IMR-90 (cell line): ENCODE measurements around the gene METTL17. TPM values are rescaled to one million over a fixed set of nuclear protein-coding genes. Genes with fewer than 3 reads are reported as not detected.

Experiments
- ATAC-seq: fragments of 200-7000 bp; cut with Tn5 transposase; 2 replicates; pipeline ENCODE4 v1.9.1; 2020; ENCODE audit warnings: low read depth, mild to moderate bottlenecking, moderate library complexity
- BruUV-seq: library from RNA; stranded (reverse); fragments of 400-500 nt; replicated peaks from 2 replicates; lab custom pipeline; 2021; lab: Mats Ljungman, UMichigan
- CTCF ChIA-PET: fragments of 300-600 bp; formaldehyde crosslinking; extraction: SDS; loops from one replicate; lab custom pipeline; 2021; ENCODE audit warnings: antibody characterized with exemption; lab: Yijun Ruan, JAX
- POLR2A ChIA-PET: fragments of 300-600 bp; sonication (Branson Sonifier 250); formaldehyde crosslinking; loops from one replicate; lab custom pipeline; 2022; ENCODE audit warnings: antibody characterized with exemption; ENCODE audit not compliant: unreplicated experiment; lab: Charles Lee
- DNase-seq: peaks from one replicate; pipeline ENCODE4 v3.0.0; 2013
- H2AFZ ChIP-seq: replicated peaks from 2 replicates; pipeline ENCODE3; 2013; ENCODE audit warnings: low read length, mild to moderate bottlenecking; ENCODE audit not compliant: poor library complexity
- H2AK5ac ChIP-seq: 2 replicates; pipeline ENCODE4 v1.6.1; 2013; ENCODE audit warnings: low read depth, low read length, inconsistent platforms
- H2AK9ac ChIP-seq: replicated peaks from 2 replicates; pipeline ENCODE3; 2013; ENCODE audit warnings: mild to moderate bottlenecking, low read depth, low read length, moderate library complexity; ENCODE audit not compliant: poor library complexity
- H2BK120ac ChIP-seq: 2 replicates; pipeline ENCODE4 v1.6.1; 2013; ENCODE audit warnings: low read depth, low read length, inconsistent platforms
- H2BK15ac ChIP-seq: 3 replicates; pipeline ENCODE4 v1.6.1; 2013; ENCODE audit warnings: low read depth, low read length, inconsistent platforms
- H2BK20ac ChIP-seq: 2 replicates; pipeline ENCODE4 v1.6.1; 2013; ENCODE audit warnings: low read depth, mild to moderate bottlenecking, inconsistent platforms, low read length, moderate library complexity
- H2BK5ac ChIP-seq: 2 replicates; pipeline ENCODE4 v1.6.1; 2013; ENCODE audit warnings: mild to moderate bottlenecking, low read depth, low read length, inconsistent platforms; ENCODE audit not compliant: poor library complexity, severe bottlenecking
- H3K14ac ChIP-seq: replicated peaks from 2 replicates; pipeline ENCODE4 v1.6.1; 2013; ENCODE audit warnings: low read depth, low read length, inconsistent platforms
- H3K18ac ChIP-seq: 2 replicates; pipeline ENCODE4 v1.6.1; 2013; ENCODE audit warnings: low read depth, low read length, control low read depth
- H3K23ac ChIP-seq: 2 replicates; pipeline ENCODE4 v1.6.1; 2013; ENCODE audit warnings: low read depth, low read length, inconsistent platforms
- H3K27ac ChIP-seq: 2 replicates; pipeline ENCODE4 v1.5.1; 2013; ENCODE audit warnings: mild to moderate bottlenecking, control low read depth, low read length; ENCODE audit not compliant: insufficient read depth
- H3K27me3 ChIP-seq: 2 replicates; pipeline ENCODE4 v1.6.1; 2013; ENCODE audit warnings: low read length; ENCODE audit not compliant: control insufficient read depth, insufficient read depth
- H3K36me3 ChIP-seq: 2 replicates; pipeline ENCODE4 v1.6.1; 2013; ENCODE audit warnings: low read length, mixed read lengths; ENCODE audit not compliant: control insufficient read depth, insufficient read depth
- H3K4ac ChIP-seq: 2 replicates; pipeline ENCODE4 v1.6.1; 2013; ENCODE audit warnings: low read depth, low read length, inconsistent platforms
- H3K4me1 ChIP-seq: 2 replicates; pipeline ENCODE4 v1.6.1; 2013; ENCODE audit warnings: low read length, mixed read lengths; ENCODE audit not compliant: control insufficient read depth, insufficient read depth
- H3K4me2 ChIP-seq: 2 replicates; pipeline ENCODE4 v1.6.1; 2013; ENCODE audit warnings: low read depth, mild to moderate bottlenecking, control low read depth, low read length, moderate library complexity
- H3K4me3 ChIP-seq: 2 replicates; pipeline ENCODE4 v1.5.1; 2013; ENCODE audit warnings: low read depth, mild to moderate bottlenecking, control low read depth, low read length, moderate library complexity; ENCODE audit not compliant: insufficient read depth
- H3K56ac ChIP-seq: 2 replicates; pipeline ENCODE4 v1.6.1; 2013; ENCODE audit warnings: low read length, inconsistent platforms; ENCODE audit not compliant: insufficient read depth; ENCODE audit errors: extremely low read depth
- H3K79me1 ChIP-seq, 2 experiments: 2 replicates each; pipeline ENCODE4 v1.6.1; 2013; ENCODE audit warnings: low read length in 2 of 2, inconsistent platforms in 1 of 2, low read depth in 1 of 2
- H3K9ac ChIP-seq: 2 replicates; pipeline ENCODE4 v1.6.1; 2013; ENCODE audit warnings: low read depth, low read length, control low read depth
- H3K9me1 ChIP-seq: 2 replicates; pipeline ENCODE4 v1.6.1; 2013; ENCODE audit warnings: low read length, inconsistent platforms; ENCODE audit not compliant: insufficient read depth
- H3K9me3 ChIP-seq: 2 replicates; pipeline ENCODE4 v1.6.1; 2013; ENCODE audit warnings: low read length; ENCODE audit not compliant: control insufficient read depth, insufficient read depth
- H4K20me1 ChIP-seq: 2 replicates; pipeline ENCODE4 v1.6.1; 2013; ENCODE audit warnings: low read length, inconsistent platforms; ENCODE audit not compliant: insufficient read depth
- H4K5ac ChIP-seq: 2 replicates; pipeline ENCODE4 v1.6.1; 2013; ENCODE audit warnings: mild to moderate bottlenecking, low read depth, low read length, control low read depth
- H4K8ac ChIP-seq, 2 experiments: 2 replicates each; pipeline ENCODE4 v1.6.1; 2013; ENCODE audit warnings: low read depth in 2 of 2, low read length in 2 of 2, control low read depth in 1 of 2, inconsistent platforms in 1 of 2
- H4K91ac ChIP-seq: 2 replicates; pipeline ENCODE4 v1.6.1; 2013; ENCODE audit warnings: low read depth, low read length, inconsistent platforms; ENCODE audit not compliant: insufficient read depth
- BHLHE40 ChIP-seq: fragments of 150-350 bp; IDR thresholded peaks from 2 replicates; pipeline ENCODE4 v1.6.1; 2016; ENCODE audit warnings: mild to moderate bottlenecking, low read depth, low read length
- CTCF ChIP-seq: conservative IDR thresholded peaks from 2 replicates; pipeline ENCODE4 v1.5.1; 2012; ENCODE audit warnings: mild to moderate bottlenecking, low read depth, low read length, improper control_type of control experiment
- POLR2A ChIP-seq: IDR thresholded peaks from 2 replicates; pipeline ENCODE4 v1.6.1; 2012; ENCODE audit warnings: mild to moderate bottlenecking, low read depth, low read length
- SMC3 ChIP-seq: fragments of 150-350 bp; IDR thresholded peaks from 2 replicates; pipeline ENCODE4 v1.6.1; 2016; ENCODE audit warnings: low read depth, mild to moderate bottlenecking, antibody characterized with exemption, low read length, moderate library complexity
- WGBS, 2 experiments: methylation state at CpG; one replicate each; pipeline versions ENCODE4 v1.1.5 to v1.1.7; 2013; ENCODE audit warnings: missing lambda C conversion rate in 2 of 2; ENCODE audit not compliant: insufficient read length in 1 of 2; ENCODE audit errors: extremely low coverage in 2 of 2; 5-methylcytosine and 5-hydroxymethylcytosine counted together
- dilution Hi-C: fragments of 300-500 bp; cut with HindIII; formaldehyde crosslinking; loops from one replicate; pipeline ENCODE4 v1.14.3; 2018; ENCODE audit warnings: low sequenced_read_pairs; ENCODE audit not compliant: unreplicated experiment
- in situ Hi-C: fragments of 300-500 bp; cut with MboI; formaldehyde crosslinking; loops from 3 replicates; pipeline ENCODE4 v1.14.3; 2019; ENCODE audit warnings: low sequenced_read_pairs, inconsistent platforms, mixed read lengths
- intact Hi-C: fragments of 100-400 bp; cut with micrococcal nuclease; formaldehyde crosslinking; loops from 2 replicates; pipeline ENCODE4 v1.10.0; 2022
- polyA plus RNA-seq, 3 experiments: library from polyadenylated mRNA; depleted of rRNA; stranded (reverse); fragments of >200 nt; gene quantifications; 2 replicates each; pipeline ENCODE4 v1.2.3, GENCODE V29; 2012; ENCODE audit warnings: low replicate concordance in 1 of 3
- total RNA-seq: library from RNA; depleted of rRNA; stranded (reverse); fragments of >200 nt; gene quantifications from 2 replicates; pipeline ENCODE4 v1.2.3, GENCODE V29; 2012
- TF ChIP-seq, protein P1 (sequence below): fragments of 150-350 bp; IDR thresholded peaks from 2 replicates; pipeline ENCODE4 v1.6.1; 2017; ENCODE audit warnings: mild to moderate bottlenecking, antibody characterized with exemption, low read length, low read depth
- TF ChIP-seq, protein P2 (sequence below): fragments of 150-350 bp; IDR thresholded peaks from 2 replicates; pipeline ENCODE4 v1.6.1; 2016; ENCODE audit warnings: low read depth, mild to moderate bottlenecking, low read length, moderate library complexity, borderline replicate concordance

Gene METTL17
- total and polyA plus RNA-seq, 2 of the 4 experiments (the other 2 are of a cell fraction), result 32.8 to 69.7 TPM

DNA sequence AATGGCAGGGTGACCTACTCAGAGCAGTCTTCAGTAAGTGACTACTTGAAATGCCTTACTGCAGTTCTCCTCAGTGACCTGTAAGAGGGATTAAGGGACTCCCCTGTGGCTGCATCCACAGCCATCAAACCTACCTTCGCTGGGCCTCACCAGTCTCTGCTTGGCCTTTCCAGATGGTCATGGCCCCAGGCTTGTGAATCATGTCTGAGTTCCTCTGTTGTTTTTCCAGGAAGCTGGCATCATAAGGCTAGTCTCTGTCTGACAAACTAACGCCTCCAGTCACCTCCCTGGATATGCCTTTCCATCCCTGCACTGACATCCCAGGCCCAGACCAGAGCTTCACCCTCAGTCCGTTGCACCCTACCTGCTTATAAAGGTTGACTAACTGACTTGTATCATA, 20.4 kb upstream of the METTL17 start:
- Histone ChIP-seq H3K27me3 (peaks cover 16% of the 10 kb centered on the region), H3K4me2 (no peak overlapping the region), H4K20me1 (no peaks in the 10 kb centered on the region), H3K36me3 (no peaks in the 10 kb centered on the region), H3K9me3 (no peaks in the 10 kb centered on the region), H3K14ac (no peak overlapping the region), H3K4me1 (peaks cover 5% of the 10 kb centered on the region; the same call in 1 of the 2 replicates), H3K4me3 (no peak overlapping the region), H4K91ac (no peak overlapping the region), H2BK5ac (no peak overlapping the region), H4K5ac (no peak overlapping the region), H3K4ac (no peak overlapping the region), H3K56ac (no peak overlapping the region), H2AK9ac (no peak overlapping the region), H3K9me1 (peaks cover 4% of the 10 kb centered on the region; the same call in 1 of the 2 replicates), H3K79me1 (no peaks in the 10 kb centered on the region), H3K9ac (no peak overlapping the region), H2AK5ac (no peak overlapping the region), H2BK120ac (no peak overlapping the region), H3K27ac (no peak overlapping the region), H2BK15ac (no peak overlapping the region), H3K18ac (no peak overlapping the region), H4K8ac (no peak overlapping the region), H2BK20ac (no peak overlapping the region), H3K23ac (no peak overlapping the region), H2AFZ (no peak overlapping the region)
- TF ChIP-seq BHLHE40 (no peak), CTCF (no peak), POLR2A (no peak), SMC3 (no peak)
- TF ChIP-seq, protein P1, sequence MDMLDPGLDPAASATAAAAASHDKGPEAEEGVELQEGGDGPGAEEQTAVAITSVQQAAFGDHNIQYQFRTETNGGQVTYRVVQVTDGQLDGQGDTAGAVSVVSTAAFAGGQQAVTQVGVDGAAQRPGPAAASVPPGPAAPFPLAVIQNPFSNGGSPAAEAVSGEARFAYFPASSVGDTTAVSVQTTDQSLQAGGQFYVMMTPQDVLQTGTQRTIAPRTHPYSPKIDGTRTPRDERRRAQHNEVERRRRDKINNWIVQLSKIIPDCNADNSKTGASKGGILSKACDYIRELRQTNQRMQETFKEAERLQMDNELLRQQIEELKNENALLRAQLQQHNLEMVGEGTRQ, result no peak
- TF ChIP-seq, protein P2, sequence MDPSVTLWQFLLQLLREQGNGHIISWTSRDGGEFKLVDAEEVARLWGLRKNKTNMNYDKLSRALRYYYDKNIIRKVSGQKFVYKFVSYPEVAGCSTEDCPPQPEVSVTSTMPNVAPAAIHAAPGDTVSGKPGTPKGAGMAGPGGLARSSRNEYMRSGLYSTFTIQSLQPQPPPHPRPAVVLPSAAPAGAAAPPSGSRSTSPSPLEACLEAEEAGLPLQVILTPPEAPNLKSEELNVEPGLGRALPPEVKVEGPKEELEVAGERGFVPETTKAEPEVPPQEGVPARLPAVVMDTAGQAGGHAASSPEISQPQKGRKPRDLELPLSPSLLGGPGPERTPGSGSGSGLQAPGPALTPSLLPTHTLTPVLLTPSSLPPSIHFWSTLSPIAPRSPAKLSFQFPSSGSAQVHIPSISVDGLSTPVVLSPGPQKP, result no peak
- intact Hi-C loops (no loop called here), in situ Hi-C loops (loop anchor here (10.0 kb wide), 1 partner anchor 275 kb away; no protein-coding TSS in a partner anchor), dilution Hi-C loops (no loop called here)
- DNase-seq (no peak), ATAC-seq (no peak)
- 100% methylated on average over 1 of the region's 3 CpGs; no CpG with 5 or more reads in 1 of the 2 experiments for WGBS, 2 experiments
- CTCF ChIA-PET, result interaction anchor here (1.5 kb wide), 1 partner anchor 14 kb away, joined by 5 read pairs; no protein-coding TSS in a partner anchor
- POLR2A ChIA-PET, result no interaction called here
- BruUV-seq, result no TSS peak
